ENCODE results near the gene OR5H15. TPM values are rescaled to one million over a fixed set of nuclear protein-coding genes. Genes with fewer than 3 reads are reported as not detected.
"Not testable (repeated sequence)": the region's sequence is repeated elsewhere in the genome, so short reads cannot be mapped to it uniquely, and the experiment has no call there.

The OR5H15 gene
- polyA plus RNA-seq (2012; ENCODE audit: missing spikeins) = not detected

DNA sequence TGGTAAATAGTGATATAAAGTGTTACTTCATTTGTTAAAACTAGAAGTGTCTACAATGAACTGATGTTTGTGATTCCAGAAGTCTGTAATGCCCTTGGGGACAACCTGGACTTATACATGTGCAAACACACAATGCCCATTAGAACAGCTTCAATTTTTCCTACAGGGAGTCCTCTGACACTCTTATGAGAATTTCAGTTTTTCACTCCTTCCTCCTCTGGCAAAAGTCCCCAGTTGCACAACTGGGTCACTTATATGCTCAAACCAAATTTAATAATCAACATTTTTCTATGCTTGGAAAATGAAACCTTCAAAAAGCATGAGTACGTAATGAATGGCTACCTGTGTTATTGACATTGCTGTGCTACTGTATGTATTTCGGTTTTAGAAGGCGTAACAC, at the start of gene OR5H15:
TSS of gene OR5H15 (plus strand) at position 301 of the 400 bp plus-strand sequence. CDS start 2,004 bp downstream, outside the sequence.
- no peak for TF ChIP-seq POLR2A (IDR thresholded peaks at IDR 0.05; ENCODE audit: low read depth, low read length)
- TF ChIP-seq POLR2AphosphoS5 (IDR thresholded peaks at IDR 0.05; ENCODE audit: low read depth, low read length) = no peak
- no peak for TF ChIP-seq TAF1 (IDR thresholded peaks at IDR 0.05; ENCODE audit: borderline replicate concordance, low read depth, low read length)
- FAIRE-seq = no peak
- DNase-seq (ENCODE audit: insufficient read length) = no peak

DNA sequence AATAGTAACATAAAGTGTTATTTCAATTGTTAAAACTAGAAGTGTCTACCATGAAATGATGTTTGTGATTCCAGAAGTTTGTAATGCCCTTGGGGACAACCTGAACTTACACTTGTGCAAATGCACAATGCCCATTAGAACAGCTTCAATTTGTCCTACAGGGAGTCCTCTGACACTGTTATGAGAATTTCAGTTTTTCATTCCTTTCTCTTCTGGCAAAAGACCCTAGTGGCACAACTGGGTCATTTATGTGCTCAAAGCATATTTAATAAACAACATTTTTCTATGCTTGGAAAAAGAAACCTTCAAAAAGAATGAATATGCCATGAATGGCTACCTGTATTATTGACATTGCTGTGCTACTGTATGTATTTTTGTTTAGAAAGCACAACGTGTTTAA, 36.1 kb upstream of the OR5H15 start, which contains the start of gene OR5H1:
TSS of gene OR5H1 (plus strand) at position 301 of the 400 bp plus-strand sequence. CDS start 1,977 bp downstream, outside the sequence.
- DNase-seq (ENCODE audit: insufficient read length) (no peak), FAIRE-seq (no peak)
- no peak for TF ChIP-seq TAF1 (IDR thresholded peaks at IDR 0.05; ENCODE audit: borderline replicate concordance, low read depth, low read length)
- no peak for TF ChIP-seq POLR2A (IDR thresholded peaks at IDR 0.05; ENCODE audit: low read depth, low read length)
- no peak for TF ChIP-seq POLR2AphosphoS5 (IDR thresholded peaks at IDR 0.05; ENCODE audit: low read depth, low read length)

DNA sequence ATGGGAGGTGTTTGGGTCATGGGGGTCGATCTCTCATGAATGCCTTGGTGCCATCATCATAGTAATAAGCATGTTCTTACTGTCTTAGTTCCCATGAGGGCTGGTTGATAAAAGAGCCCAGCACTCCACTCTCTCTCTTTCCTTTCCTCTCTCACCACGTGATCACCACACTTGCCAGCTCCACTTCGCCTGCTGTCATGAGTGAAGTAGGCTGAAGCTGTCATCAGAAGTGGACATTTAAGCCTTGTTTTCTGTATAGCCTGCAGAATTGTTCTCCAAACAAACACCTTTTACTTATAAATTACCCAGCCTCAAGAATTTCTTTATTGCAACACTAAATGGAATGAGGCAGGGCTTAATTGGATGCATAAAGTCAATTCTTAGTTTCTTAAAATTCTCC, 29.9 kb upstream of the OR5H15 start:
- FAIRE-seq = no peak
- no peak for DNase-seq (ENCODE audit: insufficient read length)
- TF ChIP-seq TAF1 (IDR thresholded peaks at IDR 0.05; ENCODE audit: borderline replicate concordance, low read depth, low read length) = no peak
- TF ChIP-seq POLR2A (IDR thresholded peaks at IDR 0.05; ENCODE audit: low read depth, low read length) = no peak
- no peak for TF ChIP-seq POLR2AphosphoS5 (IDR thresholded peaks at IDR 0.05; ENCODE audit: low read depth, low read length)

DNA sequence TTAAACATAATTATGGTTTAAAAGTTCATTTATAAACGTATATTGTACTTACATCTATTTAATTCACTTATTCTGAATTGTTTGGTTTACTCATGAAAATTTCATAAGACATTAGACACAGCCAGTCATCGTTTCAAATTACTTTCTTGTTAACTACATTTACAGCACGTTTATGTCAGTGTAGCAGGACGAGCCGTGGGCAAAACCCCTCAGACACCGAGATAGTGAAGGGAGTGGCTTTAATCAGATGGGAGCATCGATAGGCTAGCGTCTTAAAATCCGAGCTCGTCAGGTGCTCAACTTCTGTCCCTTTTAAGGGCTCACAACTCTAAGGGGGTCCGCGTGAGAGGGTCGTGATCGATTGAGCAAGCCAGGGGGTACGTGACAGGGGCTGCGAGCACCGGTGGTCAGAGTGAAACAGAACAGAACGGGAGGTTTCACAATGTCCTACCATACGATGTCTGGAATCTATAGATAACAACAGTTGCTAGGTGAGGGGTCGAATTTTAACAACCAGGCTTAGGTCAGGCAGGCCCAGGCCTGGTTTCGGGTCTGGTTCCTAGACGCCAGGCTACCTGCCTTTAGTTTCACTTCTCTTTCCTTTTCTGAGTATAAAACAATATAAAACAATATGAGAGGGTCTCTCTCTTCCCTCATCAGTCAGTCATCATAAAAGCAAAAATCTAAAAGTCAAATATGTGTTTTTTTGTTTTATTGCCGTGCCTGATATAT, 28.5 kb upstream of the OR5H15 start:
- not testable (repeated sequence) for FAIRE-seq

DNA sequence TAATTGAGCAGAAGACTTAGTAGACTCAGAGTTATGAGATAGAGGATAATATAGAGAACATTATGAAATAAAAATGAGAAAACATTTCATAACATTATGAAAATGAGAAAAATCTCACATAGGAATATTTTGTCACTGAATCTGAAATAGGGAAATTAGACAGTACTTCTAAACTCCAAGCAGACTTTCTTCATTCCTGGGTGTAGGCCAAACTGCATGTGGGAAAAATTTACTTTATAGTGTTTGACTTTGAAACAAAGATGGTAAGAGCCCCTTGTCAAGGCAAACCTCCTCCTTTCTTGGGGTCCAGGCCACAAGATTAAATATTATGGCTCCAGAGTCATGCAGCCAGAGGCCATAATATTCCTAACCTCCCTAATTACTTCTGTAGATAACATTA, 26.0 kb upstream of the OR5H15 start:
- no peak for TF ChIP-seq TAF1 (IDR thresholded peaks at IDR 0.05; ENCODE audit: borderline replicate concordance, low read depth, low read length)
- no peak for TF ChIP-seq POLR2A (IDR thresholded peaks at IDR 0.05; ENCODE audit: low read depth, low read length)
- no peak for TF ChIP-seq POLR2AphosphoS5 (IDR thresholded peaks at IDR 0.05; ENCODE audit: low read depth, low read length)
- DNase-seq (ENCODE audit: insufficient read length) (no peak), FAIRE-seq (no peak)

More for the DNA sequence above, 28.5 kb upstream of the OR5H15 start:
- not testable (repeated sequence) for DNase-seq (ENCODE audit: insufficient read length)

DNA sequence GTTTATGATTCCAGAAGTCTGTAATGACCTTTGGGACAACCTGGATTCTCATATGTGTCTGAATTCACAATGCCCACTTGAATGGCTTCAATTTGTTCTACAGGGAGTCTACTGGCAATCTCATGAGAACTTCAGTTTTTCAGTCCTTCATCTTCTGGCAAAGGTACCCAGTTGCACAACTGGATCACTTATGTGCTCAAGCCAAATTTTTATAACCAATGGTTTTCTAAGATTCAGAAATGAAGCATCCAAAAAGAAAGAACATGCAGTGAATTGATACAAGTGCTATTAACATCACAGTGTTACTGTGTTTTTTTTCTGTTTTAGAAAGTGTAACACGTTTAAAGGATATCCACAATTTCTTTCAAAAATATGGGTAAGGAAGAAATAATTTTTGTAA, 19.3 kb upstream of the OR5H15 start, which contains the start of gene OR5H14:
TSS of gene OR5H14 (plus strand) at position 301 of the 400 bp plus-strand sequence. CDS start 1,907 bp downstream, outside the sequence.
- DNase-seq (ENCODE audit: insufficient read length) (no peak), FAIRE-seq (no peak)
- TF ChIP-seq POLR2AphosphoS5 (IDR thresholded peaks at IDR 0.05; ENCODE audit: low read depth, low read length) (no peak), POLR2A (IDR thresholded peaks at IDR 0.05; ENCODE audit: low read depth, low read length) (no peak), TAF1 (IDR thresholded peaks at IDR 0.05; ENCODE audit: borderline replicate concordance, low read depth, low read length) (no peak)

DNA sequence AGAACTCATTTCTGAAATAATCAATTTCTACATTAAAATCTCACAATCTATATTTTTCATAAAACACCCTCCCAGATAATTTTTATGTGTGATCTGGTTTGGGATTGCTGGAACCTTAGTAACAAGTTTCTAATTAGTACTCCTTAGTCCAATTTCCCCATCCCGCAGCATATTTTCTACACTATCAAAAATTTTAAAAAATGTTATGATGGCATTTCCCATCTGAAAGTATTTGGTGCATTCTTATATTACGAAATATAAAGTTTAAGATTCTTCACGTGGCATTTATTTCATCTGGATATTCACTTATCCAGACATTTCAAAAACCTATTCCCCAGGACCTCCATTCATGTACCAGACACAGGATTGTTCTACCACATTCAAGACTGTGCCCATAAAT, 17.7 kb upstream of the OR5H15 start:
- TF ChIP-seq POLR2A (IDR thresholded peaks at IDR 0.05; ENCODE audit: low read depth, low read length) = no peak
- no peak for TF ChIP-seq TAF1 (IDR thresholded peaks at IDR 0.05; ENCODE audit: borderline replicate concordance, low read depth, low read length)
- no peak for TF ChIP-seq POLR2AphosphoS5 (IDR thresholded peaks at IDR 0.05; ENCODE audit: low read depth, low read length)
- no peak for FAIRE-seq
- no peak for DNase-seq (ENCODE audit: insufficient read length)

DNA sequence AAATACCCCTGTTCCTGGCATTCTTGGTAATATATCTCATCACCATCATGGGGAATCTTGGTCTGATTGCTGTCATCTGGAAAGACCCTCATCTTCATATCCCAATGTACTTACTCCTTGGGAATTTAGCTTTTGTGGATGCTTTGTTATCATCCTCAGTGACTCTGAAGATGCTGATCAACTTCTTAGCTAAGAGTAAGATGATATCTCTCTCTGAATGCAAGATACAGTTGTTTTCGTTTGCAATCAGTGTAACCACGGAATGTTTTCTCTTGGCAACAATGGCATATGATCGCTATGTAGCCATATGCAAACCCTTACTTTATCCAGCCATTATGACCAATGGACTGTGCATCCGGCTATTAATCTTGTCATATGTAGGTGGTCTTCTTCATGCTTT, 17.0 kb upstream of the OR5H15 start:
- not testable (repeated sequence) for FAIRE-seq; DNase-seq (ENCODE audit: insufficient read length)

DNA sequence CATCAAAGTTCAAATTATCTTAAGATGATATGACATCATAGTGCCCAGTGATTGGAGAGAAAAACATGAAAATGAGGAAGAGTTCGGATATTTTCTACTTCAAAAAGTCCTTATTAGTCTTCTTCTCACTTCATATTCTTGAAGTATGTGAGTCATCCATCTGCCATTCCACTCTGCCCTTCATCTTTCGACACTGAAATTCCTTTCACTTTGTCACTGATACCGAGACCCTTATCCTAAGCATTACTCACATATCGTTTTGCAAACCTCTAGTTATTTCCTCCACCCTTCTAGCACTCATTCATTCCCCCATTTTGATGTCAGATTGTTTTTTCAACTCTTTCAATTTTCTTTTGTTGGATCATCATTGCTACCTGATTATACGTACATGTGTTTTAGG, 15.3 kb upstream of the OR5H15 start:
- FAIRE-seq (no peak), DNase-seq (ENCODE audit: insufficient read length) (no peak)
- TF ChIP-seq TAF1 (IDR thresholded peaks at IDR 0.05; ENCODE audit: borderline replicate concordance, low read depth, low read length) (no peak), POLR2A (IDR thresholded peaks at IDR 0.05; ENCODE audit: low read depth, low read length) (no peak), POLR2AphosphoS5 (IDR thresholded peaks at IDR 0.05; ENCODE audit: low read depth, low read length) (no peak)

DNA sequence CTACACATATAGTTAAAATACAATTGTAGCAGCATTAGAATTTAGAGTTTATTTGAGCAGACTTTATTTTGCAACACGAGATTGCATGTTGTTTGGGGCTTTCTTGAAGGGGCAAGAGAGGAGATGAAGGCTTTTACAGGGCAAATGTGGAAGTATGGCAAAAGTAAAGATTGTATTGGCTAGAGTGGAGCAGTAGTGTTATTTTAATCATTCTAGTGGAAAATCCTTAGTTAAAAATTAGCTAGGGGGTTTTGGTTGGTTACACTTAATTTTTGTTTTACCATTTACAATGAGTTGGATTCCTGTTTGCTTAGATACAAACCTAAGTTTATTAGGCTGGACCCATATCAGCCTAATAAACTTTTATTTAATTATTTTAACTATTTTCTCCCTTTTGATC, 4.6 kb downstream of the OR5H15 start:
- FAIRE-seq (no peak), DNase-seq (ENCODE audit: insufficient read length) (no peak)
- TF ChIP-seq POLR2A (IDR thresholded peaks at IDR 0.05; ENCODE audit: low read depth, low read length) (no peak), POLR2AphosphoS5 (IDR thresholded peaks at IDR 0.05; ENCODE audit: low read depth, low read length) (no peak), TAF1 (IDR thresholded peaks at IDR 0.05; ENCODE audit: borderline replicate concordance, low read depth, low read length) (no peak)

DNA sequence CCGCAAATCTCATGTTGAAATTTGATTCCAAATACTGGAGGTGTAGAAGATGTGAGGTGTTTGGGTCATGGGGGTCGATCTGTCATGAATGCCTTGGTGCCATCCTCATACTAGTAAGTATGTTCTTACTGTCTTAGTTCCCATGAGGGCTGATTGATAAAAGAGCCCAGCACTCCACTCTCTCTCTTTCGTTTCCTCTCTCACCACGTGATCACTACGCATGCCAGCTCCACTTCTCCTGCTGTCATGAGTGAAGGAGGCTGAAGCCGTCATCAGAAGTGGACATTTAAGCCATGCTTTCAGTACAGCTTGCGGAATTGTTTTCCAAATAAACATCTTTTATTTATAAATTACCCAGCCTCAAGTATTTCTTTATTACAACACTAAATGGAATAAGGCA, 6.1 kb downstream of the OR5H15 start:
- TF ChIP-seq POLR2A (IDR thresholded peaks at IDR 0.05; ENCODE audit: low read depth, low read length) (no peak), POLR2AphosphoS5 (IDR thresholded peaks at IDR 0.05; ENCODE audit: low read depth, low read length) (no peak), TAF1 (IDR thresholded peaks at IDR 0.05; ENCODE audit: borderline replicate concordance, low read depth, low read length) (no peak)
- FAIRE-seq (no peak), DNase-seq (ENCODE audit: insufficient read length) (no peak)

DNA sequence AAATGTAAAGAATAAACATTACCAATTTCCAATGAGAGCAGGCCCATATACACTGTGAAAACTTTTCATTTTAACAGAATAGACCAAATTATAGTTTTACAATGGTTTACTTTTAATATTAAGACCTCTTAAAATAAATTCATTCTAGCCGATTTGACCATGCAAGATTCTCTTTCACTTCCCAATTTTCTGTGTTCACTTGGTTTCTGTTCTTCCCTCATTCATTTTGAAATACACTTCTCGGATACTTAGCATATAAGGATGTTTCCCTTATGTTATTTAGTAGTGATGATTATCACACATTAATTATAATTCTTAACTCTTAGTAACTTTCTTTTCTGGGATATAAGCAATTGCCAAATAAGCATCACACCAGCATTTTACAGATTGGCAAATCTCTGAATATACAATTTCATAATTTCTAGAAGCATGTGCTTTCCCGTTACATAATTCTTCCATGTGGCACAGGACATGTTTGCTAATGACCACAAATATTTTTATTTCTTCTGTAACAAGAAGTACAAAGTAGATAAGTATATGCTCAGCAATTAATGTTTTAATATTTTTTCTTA, 13.9 kb downstream of the OR5H15 start:
- FAIRE-seq (no peak), DNase-seq (ENCODE audit: insufficient read length) (no peak)
- TF ChIP-seq POLR2AphosphoS5 (IDR thresholded peaks at IDR 0.05; ENCODE audit: low read depth, low read length) (no peak), TAF1 (IDR thresholded peaks at IDR 0.05; ENCODE audit: borderline replicate concordance, low read depth, low read length) (no peak), POLR2A (IDR thresholded peaks at IDR 0.05; ENCODE audit: low read depth, low read length) (no peak)

Measured in GM12892 (cell line).